ENCODE data around the gene NFIB. TPM values are rescaled to one million over a fixed set of nuclear protein-coding genes. Genes with fewer than 3 reads are reported as not detected.

NFIB gene
- total and polyA plus RNA-seq, 2 of the 13 experiments (the other 11 are each of a cell fraction or from before 2014, with no cell fraction given) = 0.98 to 4.6 TPM

DNA sequence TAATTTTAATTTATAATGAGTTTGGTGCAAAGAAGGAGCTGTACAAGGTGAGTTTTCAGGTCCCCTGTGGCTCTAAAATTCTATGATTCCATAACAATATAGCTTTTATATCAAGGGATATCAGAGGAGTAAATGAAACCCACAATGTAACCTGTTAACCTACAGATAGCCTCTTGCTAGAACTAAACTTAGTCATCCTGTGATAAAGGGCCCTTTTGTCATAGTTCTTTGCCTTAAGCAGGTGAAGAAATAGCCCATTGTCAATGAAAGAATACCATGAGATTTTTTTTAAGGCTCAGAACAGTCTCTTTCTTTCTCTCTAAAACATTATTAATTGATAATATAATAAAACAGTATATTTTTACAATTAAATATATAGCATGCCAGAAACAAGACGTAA, 127.8 kb downstream of the NFIB start (continued):
- TF ChIP-seq, protein P1, sequence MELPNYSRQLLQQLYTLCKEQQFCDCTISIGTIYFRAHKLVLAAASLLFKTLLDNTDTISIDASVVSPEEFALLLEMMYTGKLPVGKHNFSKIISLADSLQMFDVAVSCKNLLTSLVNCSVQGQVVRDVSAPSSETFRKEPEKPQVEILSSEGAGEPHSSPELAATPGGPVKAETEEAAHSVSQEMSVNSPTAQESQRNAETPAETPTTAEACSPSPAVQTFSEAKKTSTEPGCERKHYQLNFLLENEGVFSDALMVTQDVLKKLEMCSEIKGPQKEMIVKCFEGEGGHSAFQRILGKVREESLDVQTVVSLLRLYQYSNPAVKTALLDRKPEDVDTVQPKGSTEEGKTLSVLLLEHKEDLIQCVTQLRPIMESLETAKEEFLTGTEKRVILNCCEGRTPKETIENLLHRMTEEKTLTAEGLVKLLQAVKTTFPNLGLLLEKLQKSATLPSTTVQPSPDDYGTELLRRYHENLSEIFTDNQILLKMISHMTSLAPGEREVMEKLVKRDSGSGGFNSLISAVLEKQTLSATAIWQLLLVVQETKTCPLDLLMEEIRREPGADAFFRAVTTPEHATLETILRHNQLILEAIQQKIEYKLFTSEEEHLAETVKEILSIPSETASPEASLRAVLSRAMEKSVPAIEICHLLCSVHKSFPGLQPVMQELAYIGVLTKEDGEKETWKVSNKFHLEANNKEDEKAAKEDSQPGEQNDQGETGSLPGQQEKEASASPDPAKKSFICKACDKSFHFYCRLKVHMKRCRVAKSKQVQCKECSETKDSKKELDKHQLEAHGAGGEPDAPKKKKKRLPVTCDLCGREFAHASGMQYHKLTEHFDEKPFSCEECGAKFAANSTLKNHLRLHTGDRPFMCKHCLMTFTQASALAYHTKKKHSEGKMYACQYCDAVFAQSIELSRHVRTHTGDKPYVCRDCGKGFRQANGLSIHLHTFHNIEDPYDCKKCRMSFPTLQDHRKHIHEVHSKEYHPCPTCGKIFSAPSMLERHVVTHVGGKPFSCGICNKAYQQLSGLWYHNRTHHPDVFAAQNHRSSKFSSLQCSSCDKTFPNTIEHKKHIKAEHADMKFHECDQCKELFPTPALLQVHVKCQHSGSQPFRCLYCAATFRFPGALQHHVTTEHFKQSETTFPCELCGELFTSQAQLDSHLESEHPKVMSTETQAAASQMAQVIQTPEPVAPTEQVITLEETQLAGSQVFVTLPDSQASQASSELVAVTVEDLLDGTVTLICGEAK (IDR thresholded peaks at IDR 0.05) = no peak
- TF ChIP-seq, protein P1 (CRISPR knock-in tag; IDR thresholded peaks at IDR 0.05) = no peak

DNA sequence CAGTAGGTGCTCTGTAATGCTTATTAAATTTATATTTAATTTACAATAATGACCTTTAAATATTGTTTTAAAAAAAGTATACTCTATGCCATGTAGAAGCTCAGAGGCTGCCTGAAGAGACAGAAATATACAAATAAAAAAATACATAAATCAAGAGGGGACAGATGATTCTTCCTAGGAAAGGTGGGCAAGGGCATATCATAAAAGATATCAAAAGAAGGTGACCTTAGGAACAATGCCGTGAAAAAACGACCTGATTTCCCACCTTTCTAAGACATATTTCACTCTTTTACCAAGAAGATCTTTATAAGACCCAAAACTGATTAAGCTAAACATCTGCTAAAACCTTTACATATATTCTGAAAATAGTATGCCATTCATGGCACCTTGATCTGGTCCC, 128.9 kb downstream of the NFIB start:
- POLR2A ChIA-PET = no interaction called here
- H3K27me3 ChIP-seq (ENCODE audit: control insufficient read depth in 1 of 2, insufficient read depth in 2 of 2, low read length in 2 of 2) = no peaks in the 10 kb centered on the region
- no peak for FAIRE-seq

More for the DNA sequence above, 128.9 kb downstream of the NFIB start:
- Histone ChIP-seq H3K4me1 (ENCODE audit: insufficient read depth, low read length) (peaks cover 6% of the 10 kb centered on the region), H3K9me3 (ENCODE audit: low read length) (no peaks in the 10 kb centered on the region), H3K4me3 (replicated peaks in 1 of 3; ENCODE audit: insufficient read depth in 1 of 3, low read depth in 2 of 3, low read length in 3 of 3) (no peak overlapping the region), H3K27ac (ENCODE audit: extremely low read length, insufficient read depth, low read length) (no peak overlapping the region), H3K4me2 (ENCODE audit: low read depth, low read length) (no peak overlapping the region), H3K36me3 (replicated peaks in 1 of 2; ENCODE audit: control insufficient read depth in 1 of 2, insufficient read depth in 2 of 2, low read length in 2 of 2) (no peaks in the 10 kb centered on the region), H3K9ac (ENCODE audit: insufficient read depth, low read depth, low read length) (no peak overlapping the region), H4K20me1 (ENCODE audit: insufficient read depth, low read length) (no peaks in the 10 kb centered on the region), H3K79me2 (ENCODE audit: insufficient read depth, low read length) (no peaks in the 10 kb centered on the region), H2AFZ (ENCODE audit: low read length) (no peak overlapping the region)
- no peak for ATAC-seq
- CTCF ChIA-PET (ENCODE audit: low intra/inter-chr PET ratio, low total read pairs) = no interaction called here
- no peak for DNase-seq (ENCODE audit: low spot score)
- TF ChIP-seq REXO4 (CRISPR knock-in tag; IDR thresholded peaks at IDR 0.05; ENCODE audit: borderline replicate concordance) (no peak), NFATC3 (CRISPR knock-in tag; IDR thresholded peaks at IDR 0.05) (no peak), ZMAT5 (CRISPR knock-in tag; IDR thresholded peaks at IDR 0.05; ENCODE audit: borderline replicate concordance, low read depth) (no peak), ZNF260 (CRISPR knock-in tag; IDR thresholded peaks at IDR 0.05; ENCODE audit: borderline replicate concordance, low read depth) (no peak)
- TF ChIP-seq, protein P2, sequence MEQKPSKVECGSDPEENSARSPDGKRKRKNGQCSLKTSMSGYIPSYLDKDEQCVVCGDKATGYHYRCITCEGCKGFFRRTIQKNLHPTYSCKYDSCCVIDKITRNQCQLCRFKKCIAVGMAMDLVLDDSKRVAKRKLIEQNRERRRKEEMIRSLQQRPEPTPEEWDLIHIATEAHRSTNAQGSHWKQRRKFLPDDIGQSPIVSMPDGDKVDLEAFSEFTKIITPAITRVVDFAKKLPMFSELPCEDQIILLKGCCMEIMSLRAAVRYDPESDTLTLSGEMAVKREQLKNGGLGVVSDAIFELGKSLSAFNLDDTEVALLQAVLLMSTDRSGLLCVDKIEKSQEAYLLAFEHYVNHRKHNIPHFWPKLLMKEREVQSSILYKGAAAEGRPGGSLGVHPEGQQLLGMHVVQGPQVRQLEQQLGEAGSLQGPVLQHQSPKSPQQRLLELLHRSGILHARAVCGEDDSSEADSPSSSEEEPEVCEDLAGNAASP (CRISPR knock-in tag; IDR thresholded peaks at IDR 0.05; ENCODE audit: borderline replicate concordance) = no peak
- intact Hi-C loops (cut with micrococcal nuclease; ENCODE audit: unreplicated experiment) (no loop called here), in situ Hi-C loops (cut with HindIII; ENCODE audit: extremely low pct_ligation_motif_present, low pct_unique_long_range_greater_than_20kb) (no loop called here)
- 49% methylated on average over 2 of the region's 2 CpGs for WGBS (ENCODE audit: low lambda C conversion rate)
- BruUV-seq (replicated peaks) = no TSS peak

All from HepG2 (cell line).